Transverse colon (tissue), 4 donors: Measurements from ENCODE around the gene JARID2. TPM values are rescaled to one million over a fixed set of nuclear protein-coding genes. Genes with fewer than 3 reads are reported as not detected.

Experiments used
- DNase-seq: peaks from one replicate; pipeline ENCODE4 v3.0.0-alpha.2; 2019
- H3K27ac ChIP-seq, 4 donors: fragments of 200-600 bp; sonication (generic); 2 replicates each; pipeline ENCODE4 v1.5.1; 2016 to 2018; ENCODE audit warnings: inconsistent platforms in 4 of 4
- H3K27me3 ChIP-seq: fragments of 200-600 bp; sonication (generic); 2 replicates; pipeline ENCODE4 v1.5.1; 2017; ENCODE audit warnings: inconsistent platforms
- H3K36me3 ChIP-seq, 4 donors: fragments of 200-600 bp; sonication (generic); 2 replicates each; pipeline ENCODE4 v1.5.1; 2017 to 2019; ENCODE audit warnings: inconsistent platforms in 4 of 4
- H3K4me1 ChIP-seq, 4 donors: fragments of 200-600 bp; sonication (generic); 2 replicates each; pipeline ENCODE4 v1.5.1; 2017 to 2020; ENCODE audit warnings: inconsistent platforms in 4 of 4
- H3K4me3 ChIP-seq, 4 donors: fragments of 200-600 bp; sonication (generic); 1 replicate in 1 of 4; 2 replicates in 3 of 4; pipeline versions ENCODE4 v1.5.1 to v1.6.1; 2017 to 2019; ENCODE audit warnings: inconsistent platforms in 4 of 4
- H3K9me3 ChIP-seq, 2 donors: fragments of 200-600 bp; sonication (generic); 2 replicates each; pipeline ENCODE4 v1.5.1; 2017 to 2019; ENCODE audit warnings: inconsistent platforms in 2 of 2
- CTCF ChIP-seq, 5 experiments: fragments of 200-600 bp in 3 of 5; fragments of 450-650 bp in 2 of 5; sonication (generic) in 3 of 5; IDR thresholded peaks; 1 replicate in 2 of 5; 2 replicates in 3 of 5; pipeline ENCODE4 v1.5.1; 2016 to 2017; ENCODE audit warnings: antibody characterized with exemption in 5 of 5, inconsistent platforms in 3 of 5, mild to moderate bottlenecking in 2 of 5, moderate library complexity in 1 of 5
- EP300 ChIP-seq: sonication (generic); formaldehyde crosslinking; IDR thresholded peaks from one replicate; pipeline ENCODE4 v1.6.1; 2017; ENCODE audit warnings: antibody characterized with exemption, low read depth
- POLR2AphosphoS5 ChIP-seq, 3 donors: sonication (generic); formaldehyde crosslinking; IDR thresholded peaks; one replicate each; pipeline ENCODE4 v1.6.1; 2016; ENCODE audit warnings: antibody characterized with exemption in 3 of 3
- WGBS, 2 donors: methylation state at CpG; one replicate each; pipeline ENCODE4 v1.1.5; 2018; ENCODE audit warnings: low coverage in 1 of 2; 5-methylcytosine and 5-hydroxymethylcytosine counted together
- in situ Hi-C, 4 donors: fragments of 200-750 bp; cut with MboI; loops; one replicate each; pipeline versions ENCODE4 v1.15.0 to v1.15.1; 2017; ENCODE audit warnings: low sequenced_read_pairs in 3 of 4, low pct_ligation_motif_present in 1 of 4, low pct_unique_long_range_greater_than_20kb in 1 of 4
- intact Hi-C: fragments of 100-400 bp; cut with DNase I; formaldehyde crosslinking; loops from one replicate; pipeline ENCODE4 v1.15.1; 2023; ENCODE audit warnings: low total_unique reads
- small RNA-seq, 4 donors: library from RNA; depleted of rRNA; stranded (forward); fragments of <200 nt; gene quantifications; one replicate each; pipeline ENCODE3, GENCODE V24; 2016
- total RNA-seq, 4 donors: library from RNA; depleted of rRNA; stranded (reverse); fragments of >200 nt; gene quantifications; one replicate each; pipeline ENCODE4 v1.1.0, GENCODE V29; 2016

JARID2 gene
- total RNA-seq, 4 donors from 2014 or later, result 9.4 to 18.7 (median 10.9) TPM

DNA sequence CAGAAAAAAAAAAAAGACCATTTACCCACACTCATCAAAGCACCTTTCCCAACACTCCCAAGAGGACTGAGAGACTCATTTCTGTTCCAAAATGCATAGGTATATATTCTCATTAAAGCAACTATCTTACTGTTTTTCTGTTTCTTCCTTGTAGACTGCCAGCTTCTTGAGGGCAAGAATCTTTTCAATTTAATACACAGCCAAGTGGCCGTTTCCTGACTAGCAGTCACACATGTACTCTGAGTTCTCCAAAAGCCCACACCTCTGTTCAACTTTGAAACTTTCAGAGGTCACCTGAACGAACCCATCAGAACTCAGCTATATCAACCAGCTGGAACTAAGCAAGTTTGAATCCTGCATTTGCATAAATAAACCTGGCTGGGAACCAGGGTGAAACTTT is 324.3 kb downstream of the JARID2 start:
- Histone ChIP-seq H3K4me1 (no peaks in the 10 kb centered on the region), H3K36me3 (no peaks in the 10 kb centered on the region), H3K27me3 (no peaks in the 10 kb centered on the region), H3K9me3 (no peaks in the 10 kb centered on the region), H3K4me3 (no peak overlapping the region), H3K27ac (no peak overlapping the region)
- intact Hi-C loops, result no loop called here
- TF ChIP-seq EP300 (no peak), POLR2AphosphoS5 (IDR thresholded peaks at IDR 0.05) (no peak), CTCF (IDR thresholded peaks at IDR 0.05) (no peak)
- in situ Hi-C loops, result no loop called here
- WGBS, 2 donors, result 87 to 89% methylated on average over 1 to 2 of the region's 2 CpGs
- no peak for DNase-seq

Small RNAs within 50 kb of the gene (small RNA-seq; reads per million reads assigned to genes)
- gene RF00001 (0 reads per million in 4 donors), gene RNU6-522P (0 reads per million in 4 donors), gene RNU6-645P (0 reads per million in 4 donors)
